Thyroid gland (tissue), 4 donors: ENCODE data around the gene EPHB3.

Experiments
- CTCF ChIP-seq, 6 experiments: fragments of 200-600 bp in 3 of 6; fragments of 450-650 bp in 3 of 6; sonication (generic) in 3 of 6; IDR thresholded peaks; one replicate each; pipeline ENCODE4 v1.5.1; 2016 to 2019; ENCODE audit warnings: antibody characterized with exemption in 6 of 6, mild to moderate bottlenecking in 2 of 6, inconsistent platforms in 1 of 6, moderate library complexity in 1 of 6
- POLR2A ChIP-seq, 2 donors: fragments of 450-650 bp; IDR thresholded peaks; one replicate each; pipeline ENCODE4 v1.6.1; 2017; ENCODE audit warnings: antibody characterized with exemption in 2 of 2, mild to moderate bottlenecking in 2 of 2, moderate library complexity in 1 of 2

GRCh38 chr3:184629555-184630160, 68.1 kb downstream of the EPHB3 start:
- TF ChIP-seq CTCF (IDR thresholded peaks at IDR 0.05): no peak
- no peak for TF ChIP-seq POLR2A (IDR thresholded peaks at IDR 0.05)
